Measurements from ENCODE around the gene TFPI2.

Gene TFPI2

DNA sequence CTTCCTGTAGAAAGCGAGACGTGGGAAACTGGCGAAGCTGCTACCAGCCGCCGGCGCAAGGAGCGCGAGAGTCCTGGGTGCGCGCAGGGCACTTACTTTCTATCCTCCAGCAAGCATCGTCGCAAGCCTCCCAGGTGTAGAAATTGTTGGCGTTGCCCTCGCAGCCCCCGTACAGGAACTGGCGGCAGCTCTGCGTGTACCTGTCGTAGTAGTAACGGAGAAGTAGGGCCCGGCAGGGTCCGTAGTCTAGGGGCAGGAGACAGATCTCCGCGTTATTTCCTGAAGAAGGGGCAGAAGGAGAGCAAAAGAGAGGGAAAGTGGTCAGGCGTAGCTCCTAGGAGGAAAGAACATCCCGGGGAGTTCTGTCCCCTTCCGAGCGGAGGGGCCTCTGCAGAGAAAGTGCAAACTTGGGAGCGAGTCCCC is 501 bp downstream of the TFPI2 start:
- no peaks in the 10 kb centered on the region for H3K9me3 Mint-ChIP-seq
- no peaks in the 10 kb centered on the region for H3K36me3 Mint-ChIP-seq
- CTCF ChIA-PET, result no interaction called here
- H3K27ac Mint-ChIP-seq, result no peak overlapping the region
- peaks cover 7% of the 10 kb centered on the region for H3K4me1 Mint-ChIP-seq
- H3K4me3 Mint-ChIP-seq, result no peak overlapping the region
- H3K27me3 Mint-ChIP-seq, result peaks cover 27% of the 10 kb centered on the region
- no peak for DNase-seq

DNA sequence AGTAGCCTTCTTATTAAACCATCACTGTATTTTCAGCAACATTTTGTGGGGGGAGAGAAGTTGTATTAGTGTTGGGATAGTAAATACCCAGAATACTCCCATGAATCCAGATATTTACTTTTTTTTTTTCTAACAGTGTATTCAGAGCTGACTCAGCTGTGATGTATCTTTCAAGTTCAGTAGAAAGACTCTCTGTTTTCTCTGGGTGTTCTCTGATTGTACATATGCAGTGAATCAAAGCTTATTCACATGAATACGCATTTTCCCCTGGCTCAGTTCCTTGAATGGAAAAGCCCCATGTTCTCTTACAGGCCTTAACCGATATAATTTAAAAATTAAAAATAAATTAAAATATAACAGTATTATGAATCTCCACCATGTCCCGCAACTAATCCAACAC is 1.3 kb downstream of the TFPI2 start:
- H3K4me1 Mint-ChIP-seq, result peaks cover 7% of the 10 kb centered on the region
- peaks cover 27% of the 10 kb centered on the region for H3K27me3 Mint-ChIP-seq
- H3K4me3 Mint-ChIP-seq, result no peak overlapping the region
- H3K9me3 Mint-ChIP-seq, result no peaks in the 10 kb centered on the region
- no peak for DNase-seq
- H3K36me3 Mint-ChIP-seq, result no peaks in the 10 kb centered on the region
- H3K27ac Mint-ChIP-seq, result no peak overlapping the region
- CTCF ChIA-PET, result interaction anchor here (0.6 kb wide), 1 partner anchor 457 kb away, joined by 3 read pairs; no protein-coding TSS in a partner anchor

DNA sequence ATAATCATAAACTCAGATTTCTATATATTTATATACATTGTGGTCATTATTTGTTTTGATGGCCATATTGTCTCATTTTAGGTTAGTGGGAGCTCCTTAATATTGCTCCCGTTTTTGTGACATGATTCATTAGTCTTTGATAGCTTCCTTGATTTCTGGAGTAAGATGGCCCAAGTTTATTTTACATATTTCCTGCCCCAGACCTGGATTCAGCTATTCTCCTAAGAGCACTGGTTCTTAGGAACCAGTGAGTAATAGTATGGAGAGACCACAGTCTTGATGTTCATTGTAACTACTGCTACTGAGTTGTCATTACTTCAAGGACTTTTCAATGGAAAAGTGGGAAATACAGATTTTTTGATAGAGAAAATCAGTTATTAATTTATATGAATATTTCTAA is 6.0 kb downstream of the TFPI2 start:
- H3K9me3 Mint-ChIP-seq, result no peaks in the 10 kb centered on the region
- no peak for DNase-seq

DNA sequence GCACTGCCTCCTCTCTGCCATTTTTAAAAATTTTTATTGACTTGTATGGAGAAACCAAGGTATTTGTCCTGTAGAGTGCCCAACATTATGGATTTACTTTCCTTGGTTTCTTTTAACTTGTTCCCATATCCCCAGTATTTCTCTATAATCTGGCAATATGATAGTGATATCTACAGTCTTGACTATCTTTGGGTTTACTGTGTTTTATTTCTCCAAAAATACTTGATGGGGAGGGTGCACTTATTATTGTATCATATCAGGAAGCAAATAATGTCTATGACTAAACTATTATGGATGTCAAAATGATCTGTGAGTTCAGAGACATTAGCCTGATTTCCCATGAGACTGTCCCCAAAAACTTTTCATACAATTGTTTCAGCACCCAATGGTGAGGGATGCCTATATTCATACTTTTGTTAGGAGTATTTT is 6.6 kb downstream of the TFPI2 start:
- peaks cover 6% of the 10 kb centered on the region for H3K27me3 Mint-ChIP-seq
- no peak overlapping the region for H3K4me3 Mint-ChIP-seq
- no peaks in the 10 kb centered on the region for H3K36me3 Mint-ChIP-seq
- H3K4me1 Mint-ChIP-seq, result no peaks in the 10 kb centered on the region
- no peak for DNase-seq
- no peaks in the 10 kb centered on the region for H3K9me3 Mint-ChIP-seq
- no peak overlapping the region for H3K27ac Mint-ChIP-seq
- CTCF ChIA-PET, result interaction anchor here (1.7 kb wide), 1 partner anchor 12 kb away, joined by 3 read pairs; no protein-coding TSS in a partner anchor

More for the DNA sequence above, 6.0 kb downstream of the TFPI2 start:
- peaks cover 6% of the 10 kb centered on the region for H3K27me3 Mint-ChIP-seq
- no peaks in the 10 kb centered on the region for H3K36me3 Mint-ChIP-seq
- H3K27ac Mint-ChIP-seq, result no peak overlapping the region
- CTCF ChIA-PET, result interaction anchor here (1.7 kb wide), 1 partner anchor 12 kb away, joined by 3 read pairs; no protein-coding TSS in a partner anchor
- H3K4me3 Mint-ChIP-seq, result no peak overlapping the region
- no peaks in the 10 kb centered on the region for H3K4me1 Mint-ChIP-seq

DNA sequence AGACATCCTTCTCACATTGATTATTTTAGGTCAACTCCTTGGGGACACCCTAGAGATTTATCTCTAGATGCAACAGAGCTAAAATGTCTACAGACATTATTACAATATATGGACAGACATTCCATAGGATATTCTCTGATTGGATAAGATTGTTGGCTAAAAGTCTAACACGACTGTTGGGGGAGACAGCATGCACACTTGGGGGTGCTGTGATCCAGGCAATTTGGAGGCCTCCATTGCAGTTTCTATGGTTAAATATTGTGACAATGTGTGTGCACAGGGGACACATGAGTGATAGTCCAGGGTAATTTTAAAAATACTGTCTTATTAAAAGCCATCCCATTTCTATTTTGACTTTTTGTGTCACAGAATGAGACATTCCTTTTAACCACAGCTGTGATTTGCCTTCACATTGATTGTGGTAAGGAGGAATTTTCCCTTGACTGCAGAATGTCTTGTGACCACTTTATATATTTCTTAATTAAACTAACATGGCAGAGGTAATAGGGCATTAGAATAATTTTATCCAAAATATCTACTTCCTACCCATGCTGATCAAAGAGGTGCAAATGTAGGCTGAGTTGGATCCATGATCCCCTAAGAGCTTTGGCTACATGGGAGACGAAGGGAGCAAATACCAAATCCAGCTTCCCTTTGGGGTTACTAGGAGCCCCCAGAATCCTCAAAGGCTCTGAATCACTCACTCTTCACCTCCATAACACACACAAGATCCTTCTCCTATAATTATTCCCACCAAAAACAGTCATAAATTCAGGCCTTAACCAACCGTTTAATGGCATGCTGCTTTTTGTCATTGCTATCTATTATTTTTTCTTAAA is 7.3 kb downstream of the TFPI2 start:
- H3K27ac Mint-ChIP-seq, result no peak overlapping the region
- no peaks in the 10 kb centered on the region for H3K4me1 Mint-ChIP-seq
- CTCF ChIA-PET, result no interaction called here
- H3K9me3 Mint-ChIP-seq, result no peaks in the 10 kb centered on the region
- peaks cover 2% of the 10 kb centered on the region for H3K27me3 Mint-ChIP-seq
- H3K36me3 Mint-ChIP-seq, result no peaks in the 10 kb centered on the region
- H3K4me3 Mint-ChIP-seq, result no peak overlapping the region
- DNase-seq, result no peak

DNA sequence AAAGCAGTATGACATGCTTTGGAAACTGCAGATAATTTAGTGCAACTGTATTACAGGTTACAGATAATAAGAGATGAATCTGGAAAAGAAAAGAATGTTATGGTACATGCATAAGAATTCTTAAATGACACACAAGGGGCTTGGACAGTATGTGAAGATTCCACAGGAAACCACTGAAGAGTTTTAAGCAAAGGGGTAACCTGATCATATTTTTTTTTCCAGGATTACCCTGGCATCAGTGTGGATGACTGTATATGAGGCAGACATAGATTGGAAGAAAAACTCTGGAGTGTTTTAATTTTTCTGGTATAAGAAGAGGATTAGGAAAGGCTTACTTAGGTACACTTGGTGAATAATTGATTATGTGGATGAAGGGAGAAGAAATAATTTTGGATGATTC is 8.1 kb downstream of the TFPI2 start:
- no peaks in the 10 kb centered on the region for H3K9me3 Mint-ChIP-seq
- H3K4me3 Mint-ChIP-seq, result no peak overlapping the region
- H3K4me1 Mint-ChIP-seq, result no peaks in the 10 kb centered on the region
- CTCF ChIA-PET, result no interaction called here
- no peaks in the 10 kb centered on the region for H3K27me3 Mint-ChIP-seq
- no peak overlapping the region for H3K27ac Mint-ChIP-seq
- H3K36me3 Mint-ChIP-seq, result no peaks in the 10 kb centered on the region
- no peak for DNase-seq

DNA sequence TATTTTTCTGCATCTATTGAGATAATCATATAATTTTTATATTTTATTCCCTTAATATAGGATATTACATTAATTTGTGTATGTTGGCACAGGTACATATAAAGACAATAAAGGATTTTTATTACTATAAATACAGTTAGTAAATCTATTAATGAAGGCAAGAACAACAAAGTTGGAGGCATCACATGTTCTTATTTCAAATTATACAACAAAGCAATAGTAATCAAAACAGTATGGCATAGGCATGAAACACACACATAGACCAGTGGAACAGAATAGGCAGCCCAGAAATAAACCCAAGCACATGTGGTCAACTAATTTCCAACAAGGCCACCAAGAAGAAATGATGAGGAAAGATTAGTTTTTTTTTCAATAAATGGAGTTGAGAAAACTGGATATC is 11.2 kb downstream of the TFPI2 start:
- no peaks in the 10 kb centered on the region for H3K36me3 Mint-ChIP-seq
- H3K4me3 Mint-ChIP-seq, result no peak overlapping the region
- DNase-seq, result no peak
- CTCF ChIA-PET, result no interaction called here
- H3K27ac Mint-ChIP-seq, result no peak overlapping the region
- H3K4me1 Mint-ChIP-seq, result no peaks in the 10 kb centered on the region
- H3K9me3 Mint-ChIP-seq, result no peaks in the 10 kb centered on the region
- no peaks in the 10 kb centered on the region for H3K27me3 Mint-ChIP-seq

DNA sequence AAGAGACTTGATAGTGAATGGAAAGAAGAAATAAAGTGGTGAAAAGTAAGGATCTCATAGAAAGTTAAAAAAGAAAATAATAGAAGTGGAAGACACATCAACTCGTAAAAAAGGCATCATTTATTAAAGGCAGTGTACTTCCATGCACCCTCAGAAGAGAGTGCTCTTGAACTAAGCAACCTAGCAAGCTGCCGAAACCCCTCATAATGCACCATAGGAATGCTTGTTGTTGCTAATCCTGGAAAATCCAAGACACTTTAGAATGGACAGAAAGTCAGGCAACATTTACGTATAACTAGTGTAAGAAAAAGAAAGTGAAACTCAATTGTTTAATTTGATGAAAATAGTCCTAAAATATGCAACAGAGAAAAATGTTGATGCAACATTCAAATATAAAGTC is 12.8 kb downstream of the TFPI2 start:
- H3K9me3 Mint-ChIP-seq, result no peaks in the 10 kb centered on the region
- H3K27me3 Mint-ChIP-seq, result no peaks in the 10 kb centered on the region
- no peaks in the 10 kb centered on the region for H3K4me1 Mint-ChIP-seq
- CTCF ChIA-PET, result no interaction called here
- no peak overlapping the region for H3K27ac Mint-ChIP-seq
- no peak overlapping the region for H3K4me3 Mint-ChIP-seq
- H3K36me3 Mint-ChIP-seq, result no peaks in the 10 kb centered on the region
- no peak for DNase-seq

DNA sequence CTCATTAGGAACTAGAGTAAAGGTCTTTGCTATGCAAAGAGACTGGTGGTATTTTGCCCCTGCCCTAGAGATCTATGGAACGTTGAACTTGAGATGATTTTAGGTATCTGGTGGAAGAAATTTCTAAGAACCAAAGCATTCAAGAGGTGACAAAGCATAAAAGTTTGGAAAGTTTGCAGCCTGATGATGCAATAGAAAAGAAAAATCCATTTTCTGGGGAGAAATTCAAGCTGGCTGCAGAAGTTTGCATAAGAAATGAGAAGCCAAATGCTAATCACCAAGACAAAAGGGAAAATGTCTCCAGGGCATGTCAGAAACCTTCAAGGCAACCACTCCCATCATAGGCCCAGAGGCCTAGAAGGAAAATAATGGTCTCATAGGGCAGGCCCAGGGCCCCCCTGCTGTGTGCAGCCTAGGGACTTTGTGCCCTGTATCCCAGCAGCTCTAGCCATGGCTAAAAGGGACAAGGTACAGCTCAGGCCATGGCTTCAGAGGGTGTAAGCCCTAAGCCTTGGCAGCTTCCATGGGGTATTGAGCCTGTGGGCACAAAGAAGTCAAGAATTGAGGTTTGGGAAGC is 16.5 kb downstream of the TFPI2 start:
- no peaks in the 10 kb centered on the region for H3K4me1 Mint-ChIP-seq
- CTCF ChIA-PET, result no interaction called here
- H3K9me3 Mint-ChIP-seq, result no peaks in the 10 kb centered on the region
- H3K36me3 Mint-ChIP-seq, result no peaks in the 10 kb centered on the region
- no peak for DNase-seq
- H3K4me3 Mint-ChIP-seq, result no peak overlapping the region
- H3K27me3 Mint-ChIP-seq, result no peaks in the 10 kb centered on the region
- no peak overlapping the region for H3K27ac Mint-ChIP-seq

DNA sequence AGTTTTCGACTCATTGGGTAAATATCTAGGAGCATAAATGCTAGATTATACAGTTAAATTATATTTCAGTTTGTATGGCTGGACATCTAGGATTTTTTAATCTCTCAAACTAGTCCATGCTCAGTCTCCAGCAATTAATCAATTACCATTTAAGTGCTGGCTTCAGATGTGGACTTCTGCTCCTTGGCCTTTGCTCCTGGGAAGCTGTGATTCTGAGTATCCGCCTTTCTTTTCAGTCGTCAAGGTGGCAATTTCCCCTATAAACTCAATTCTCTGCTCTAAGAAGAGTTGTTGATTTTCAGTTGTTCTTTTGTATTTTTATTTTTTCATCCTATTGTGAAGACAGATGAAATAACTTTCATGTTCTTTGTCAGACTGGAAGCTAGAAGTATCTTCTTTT is 23.7 kb downstream of the TFPI2 start:
- Mint-ChIP-seq H3K4me1 (no peaks in the 10 kb centered on the region), H3K27me3 (no peaks in the 10 kb centered on the region), H3K27ac (no peak overlapping the region), H3K36me3 (no peaks in the 10 kb centered on the region), H3K9me3 (no peaks in the 10 kb centered on the region), H3K4me3 (no peak overlapping the region)
- CTCF ChIA-PET, result no interaction called here
- no peak for DNase-seq

DNA sequence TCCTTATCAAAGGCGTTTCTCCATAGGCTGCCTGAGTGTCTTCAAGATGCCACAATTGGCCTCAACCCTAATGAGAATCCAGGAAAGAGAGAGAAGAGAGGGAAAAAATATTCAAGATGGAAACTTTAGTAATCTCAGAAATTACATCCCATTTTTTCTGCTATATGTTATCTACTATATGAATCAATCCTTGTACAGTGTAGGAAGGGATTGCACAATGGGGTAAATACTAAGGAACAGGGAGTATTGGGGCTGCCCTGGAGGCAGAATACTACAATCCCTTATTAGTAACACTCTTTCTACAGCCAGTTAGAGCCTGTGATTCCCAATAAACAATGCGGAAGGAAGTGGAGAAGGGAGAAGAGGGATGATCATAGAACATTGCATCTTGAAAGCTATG is 27.9 kb downstream of the TFPI2 start:
- H3K4me1 Mint-ChIP-seq, result no peaks in the 10 kb centered on the region
- no peaks in the 10 kb centered on the region for H3K27me3 Mint-ChIP-seq
- no peak overlapping the region for H3K4me3 Mint-ChIP-seq
- no peak overlapping the region for H3K27ac Mint-ChIP-seq
- DNase-seq, result no peak
- no peaks in the 10 kb centered on the region for H3K9me3 Mint-ChIP-seq
- no peaks in the 10 kb centered on the region for H3K36me3 Mint-ChIP-seq
- CTCF ChIA-PET, result no interaction called here

DNA sequence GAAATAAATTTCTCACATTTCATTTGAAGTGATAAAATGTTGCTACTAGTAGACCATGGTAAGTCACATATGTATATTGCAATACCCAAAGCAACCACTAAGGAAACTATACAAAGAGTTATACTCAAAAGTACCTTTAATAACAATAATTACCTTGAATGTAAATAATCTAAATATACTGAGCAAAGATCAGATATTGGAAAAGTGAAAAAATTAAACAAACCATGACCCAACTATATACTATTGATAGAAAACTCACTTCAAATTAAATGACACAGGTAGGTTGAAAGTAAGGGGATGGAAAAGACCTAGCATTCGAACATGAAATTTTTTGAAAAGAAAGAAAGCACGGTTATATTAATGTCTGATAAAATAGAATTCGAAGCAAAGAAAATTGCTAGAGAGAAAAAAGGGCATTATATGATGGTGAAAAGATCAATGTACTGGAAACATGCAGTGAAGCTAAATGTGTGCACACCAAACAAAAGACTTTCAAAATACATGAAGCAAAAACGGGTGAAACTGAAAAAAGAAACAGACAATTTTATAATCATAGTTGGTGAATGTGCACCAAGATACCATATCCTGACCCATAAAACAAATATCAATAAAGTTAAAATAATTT is 29.1 kb downstream of the TFPI2 start:
- CTCF ChIA-PET, result no interaction called here
- no peaks in the 10 kb centered on the region for H3K36me3 Mint-ChIP-seq
- no peak for DNase-seq
- H3K4me3 Mint-ChIP-seq, result no peak overlapping the region
- no peaks in the 10 kb centered on the region for H3K4me1 Mint-ChIP-seq
- H3K27ac Mint-ChIP-seq, result no peak overlapping the region
- H3K27me3 Mint-ChIP-seq, result no peaks in the 10 kb centered on the region
- no peaks in the 10 kb centered on the region for H3K9me3 Mint-ChIP-seq

DNA sequence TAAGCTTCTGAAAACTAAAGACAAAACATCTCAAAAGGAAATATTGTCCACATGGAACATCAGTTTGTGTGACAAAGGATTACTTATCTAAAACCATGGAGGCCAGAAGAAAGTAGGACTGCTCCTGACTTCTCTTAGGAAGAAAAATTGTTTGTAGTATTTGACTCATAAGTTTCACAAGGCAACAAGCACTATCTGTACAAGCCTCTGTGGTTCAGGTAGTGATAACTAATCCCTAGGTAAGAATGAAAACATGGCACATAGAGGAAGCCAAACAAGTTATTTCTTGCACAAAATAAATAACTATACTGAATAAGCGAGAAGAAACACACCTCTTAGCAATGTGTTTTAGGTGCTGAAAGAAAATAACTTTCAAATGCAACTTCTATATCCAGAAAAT is 30.3 kb downstream of the TFPI2 start:
- DNase-seq, result no peak
- Mint-ChIP-seq H3K27me3 (no peaks in the 10 kb centered on the region), H3K4me3 (no peak overlapping the region), H3K36me3 (no peaks in the 10 kb centered on the region), H3K9me3 (no peaks in the 10 kb centered on the region), H3K4me1 (no peaks in the 10 kb centered on the region), H3K27ac (no peak overlapping the region)
- CTCF ChIA-PET, result no interaction called here

DNA sequence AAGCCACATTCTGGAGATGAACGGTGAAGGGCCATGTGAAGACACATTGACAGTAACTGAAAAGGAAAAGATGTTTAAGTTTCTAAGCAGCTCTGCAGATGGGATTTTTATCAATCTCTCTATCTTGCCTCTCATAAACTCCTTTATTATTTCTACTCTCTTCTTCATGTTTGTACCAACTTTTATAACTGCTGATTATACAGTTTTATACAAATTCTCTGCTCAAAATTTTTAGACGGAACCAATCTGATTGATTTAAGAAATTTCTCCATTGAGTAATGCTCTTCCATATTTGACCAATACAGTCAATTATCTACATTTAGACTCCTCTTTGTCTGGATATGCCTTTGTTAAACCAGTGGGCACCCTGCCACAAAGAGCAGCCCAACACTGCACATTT is 31.7 kb downstream of the TFPI2 start:
- Mint-ChIP-seq H3K27me3 (no peaks in the 10 kb centered on the region), H3K4me1 (no peaks in the 10 kb centered on the region), H3K9me3 (no peaks in the 10 kb centered on the region), H3K4me3 (no peak overlapping the region), H3K27ac (no peak overlapping the region), H3K36me3 (no peaks in the 10 kb centered on the region)
- CTCF ChIA-PET, result no interaction called here
- DNase-seq, result no peak

DNA sequence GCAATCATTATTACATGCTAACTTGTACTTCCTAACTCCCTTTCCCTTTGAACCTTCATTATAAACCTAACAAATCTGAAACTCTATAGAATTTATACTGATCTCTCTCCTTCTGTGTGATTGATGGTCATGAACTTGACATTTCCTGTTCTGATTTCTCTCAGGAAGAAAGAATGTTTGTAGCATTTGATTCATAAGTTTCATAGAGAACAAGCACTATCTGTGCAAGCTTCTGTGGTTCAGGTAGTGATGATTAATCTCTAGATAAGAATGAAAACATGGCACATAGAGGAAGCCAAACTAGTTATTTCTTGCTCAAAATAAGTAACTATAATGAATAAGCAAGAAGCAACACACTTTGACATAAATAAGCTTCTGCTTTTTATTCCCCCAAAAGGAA is 34.2 kb downstream of the TFPI2 start:
- DNase-seq, result no peak
- CTCF ChIA-PET, result no interaction called here
- no peaks in the 10 kb centered on the region for H3K9me3 Mint-ChIP-seq

More for the DNA sequence above, 34.2 kb downstream of the TFPI2 start:
- Mint-ChIP-seq H3K36me3 (no peaks in the 10 kb centered on the region), H3K4me3 (no peak overlapping the region), H3K27me3 (no peaks in the 10 kb centered on the region), H3K4me1 (no peaks in the 10 kb centered on the region), H3K27ac (no peak overlapping the region)
